Fibroblast of lung (primary cell): ENCODE results near the gene MMS19. TPM values are rescaled to one million over a fixed set of nuclear protein-coding genes. Genes with fewer than 3 reads are reported as not detected.

ENCODE experiments used
- DNase-seq, 2 donors: peaks; one replicate each; pipeline versions ENCODE4 v3.0.0 to v3.0.0-alpha.2; 2010; ENCODE audit warnings: low read depth in 2 of 2
- H2AFZ ChIP-seq: 2 replicates; pipeline ENCODE4 v1.5.1; 2012; ENCODE audit warnings: low read length, control low read depth, inconsistent platforms
- H3K27ac ChIP-seq: 2 replicates; pipeline ENCODE4 v1.5.1; 2011; ENCODE audit warnings: low read length, control low read depth; ENCODE audit not compliant: insufficient read depth
- H3K27me3 ChIP-seq: 2 replicates; pipeline ENCODE4 v1.5.1; 2011; ENCODE audit warnings: mild to moderate bottlenecking, low read length; ENCODE audit not compliant: control insufficient read depth, insufficient read depth
- H3K36me3 ChIP-seq: 2 replicates; pipeline ENCODE4 v1.5.1; 2011; ENCODE audit warnings: low read length; ENCODE audit not compliant: control insufficient read depth, insufficient read depth
- H3K4me1 ChIP-seq: 2 replicates; pipeline ENCODE4 v1.5.1; 2011; ENCODE audit warnings: low read length; ENCODE audit not compliant: control insufficient read depth, insufficient read depth; ENCODE audit errors: extremely low read depth
- H3K4me2 ChIP-seq: 2 replicates; pipeline ENCODE4 v1.5.1; 2011; ENCODE audit warnings: low read length, control low read depth; ENCODE audit not compliant: insufficient read depth; ENCODE audit errors: extremely low read depth
- H3K4me3 ChIP-seq, 4 experiments: fragments of 200-600 bp in 1 of 4; sonication (generic) in 1 of 4; replicated peaks in 1 of 4; 2 replicates each; pipeline ENCODE4 v1.5.1; 2011 to 2016; ENCODE audit warnings: low read length in 4 of 4, low read depth in 3 of 4, mild to moderate bottlenecking in 3 of 4, control low read depth in 2 of 4, inconsistent platforms in 1 of 4, mixed read lengths in 1 of 4; ENCODE audit not compliant: insufficient read depth in 1 of 4; ENCODE audit errors: control extremely low read depth in 1 of 4
- H3K79me2 ChIP-seq: 2 replicates; pipeline ENCODE4 v1.5.1; 2012; ENCODE audit warnings: mild to moderate bottlenecking, low read length, inconsistent platforms; ENCODE audit not compliant: control insufficient read depth, insufficient read depth
- H3K9ac ChIP-seq: 2 replicates; pipeline ENCODE4 v1.5.1; 2011; ENCODE audit warnings: mild to moderate bottlenecking, low read length, control low read depth; ENCODE audit not compliant: insufficient read depth
- H3K9me3 ChIP-seq: 2 replicates; pipeline ENCODE4 v1.5.1; 2012; ENCODE audit warnings: low read depth, low read length; ENCODE audit not compliant: control insufficient read depth, insufficient read depth
- H4K20me1 ChIP-seq: 2 replicates; pipeline ENCODE4 v1.5.1; 2011; ENCODE audit warnings: low read length; ENCODE audit not compliant: control insufficient read depth, insufficient read depth; ENCODE audit errors: extremely low read depth
- CTCF ChIP-seq, 2 donors: IDR thresholded peaks in 1 of 2; conservative IDR thresholded peaks in 1 of 2; 1 replicate in 1 of 2; 2 replicates in 1 of 2; pipeline ENCODE4 v1.5.1; 2011 to 2012; ENCODE audit warnings: low read length in 2 of 2, control low read depth in 1 of 2, inconsistent platforms in 1 of 2, low read depth in 1 of 2, mild to moderate bottlenecking in 1 of 2
- EZH2 ChIP-seq: IDR thresholded peaks from 2 replicates; pipeline ENCODE4 v1.5.1; 2012; ENCODE audit warnings: low read length, control low read depth, mild to moderate bottlenecking; ENCODE audit errors: missing control alignments
- polyA plus RNA-seq, 2 donors: library from polyadenylated mRNA; depleted of rRNA in 1 of 2; stranded (reverse) in 1 of 2; unstranded in 1 of 2; fragments of >200 nt; gene quantifications; 2 replicates each; pipeline ENCODE4 v1.2.1, GENCODE V29; 2011 to 2012; ENCODE audit warnings: missing spikeins in 1 of 2
- total RNA-seq: library from RNA; depleted of rRNA; stranded (reverse); fragments of >200 nt; gene quantifications from 2 replicates; pipeline ENCODE4 v1.2.1, GENCODE V29; 2014

Gene MMS19
- total and polyA plus RNA-seq, 2 donors (not counting 1 experiment from before 2014, with no cell fraction given) = 44.7 to 64.7 TPM

- Histone ChIP-seq H2AFZ (no peak overlapping the region), H3K27ac (no peak overlapping the region), H3K4me2 (no peak overlapping the region), H3K4me3 (no peak overlapping the region), H3K9ac (no peak overlapping the region), H3K27me3 (no peaks in the 10 kb centered on the region), H3K36me3 (no peaks in the 10 kb centered on the region), H3K79me2 (peaks cover 2% of the 10 kb centered on the region), H3K4me1 (no peaks in the 10 kb centered on the region), H4K20me1 (no peaks in the 10 kb centered on the region), H3K9me3 (no peaks in the 10 kb centered on the region)
- no peak for DNase-seq
- TF ChIP-seq CTCF (conservative IDR thresholded peaks at IDR 0.05 in 1 of 2, IDR thresholded peaks at IDR 0.05 in 1 of 2; ENCODE audit: low read depth in 1 of 2, low read length in 2 of 2) (no peak), EZH2 (no peak)
Measured at GRCh38 chr10:97525683-97526110, 27.5 kb upstream of the MMS19 start.

GRCh38 chr10:97525086-97525485, 26.9 kb upstream of the MMS19 start:
- no peaks in the 10 kb centered on the region for H3K27me3 ChIP-seq

DNA sequence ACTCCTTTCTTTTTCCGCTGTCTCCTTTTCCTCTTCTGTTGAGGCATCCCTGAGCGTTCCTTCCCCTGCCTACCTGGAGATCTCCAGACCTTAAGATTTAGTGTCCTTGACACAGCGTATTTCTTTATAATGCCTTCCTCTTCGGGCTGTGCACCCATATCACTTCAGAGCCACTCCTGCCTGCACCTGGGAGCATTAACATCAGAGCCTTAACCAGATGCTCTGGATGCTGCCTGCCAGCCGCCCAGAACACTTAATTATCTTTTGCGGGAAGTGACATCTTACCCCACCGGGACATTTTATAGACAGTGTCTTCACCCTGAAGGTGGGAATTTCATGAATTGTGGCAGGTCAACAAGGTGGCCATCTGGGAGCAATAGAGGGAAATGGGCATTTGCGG, 24.7 kb upstream of the MMS19 start:
- Histone ChIP-seq H3K4me2 (no peak overlapping the region), H3K4me3 (no peak overlapping the region), H3K9me3 (no peaks in the 10 kb centered on the region), H4K20me1 (peaks cover 3% of the 10 kb centered on the region), H3K36me3 (no peaks in the 10 kb centered on the region), H3K27ac (no peak overlapping the region), H3K4me1 (peaks cover 6% of the 10 kb centered on the region), H3K27me3 (no peaks in the 10 kb centered on the region), H3K79me2 (peaks cover 8% of the 10 kb centered on the region), H2AFZ (no peak overlapping the region), H3K9ac (no peak overlapping the region)
- TF ChIP-seq CTCF (conservative IDR thresholded peaks at IDR 0.05 in 1 of 2, IDR thresholded peaks at IDR 0.05 in 1 of 2; ENCODE audit: low read depth in 1 of 2, low read length in 2 of 2) (no peak), EZH2 (no peak)
- DNase-seq = no peak

More at GRCh38 chr10:97525086-97525485, 26.9 kb upstream of the MMS19 start:
- H3K4me3 ChIP-seq = no peak overlapping the region
- H4K20me1 ChIP-seq = no peaks in the 10 kb centered on the region
- no peak for DNase-seq
- no peak overlapping the region for H3K4me2 ChIP-seq
- H3K9me3 ChIP-seq = no peaks in the 10 kb centered on the region
- H3K27ac ChIP-seq = no peak overlapping the region
- no peaks in the 10 kb centered on the region for H3K4me1 ChIP-seq
- H2AFZ ChIP-seq = no peak overlapping the region
- H3K79me2 ChIP-seq = peaks cover 4% of the 10 kb centered on the region
- no peak overlapping the region for H3K9ac ChIP-seq
- H3K36me3 ChIP-seq = no peaks in the 10 kb centered on the region
- no peak for TF ChIP-seq EZH2
